ENCODE results near the gene TRDMT1.

DNA sequence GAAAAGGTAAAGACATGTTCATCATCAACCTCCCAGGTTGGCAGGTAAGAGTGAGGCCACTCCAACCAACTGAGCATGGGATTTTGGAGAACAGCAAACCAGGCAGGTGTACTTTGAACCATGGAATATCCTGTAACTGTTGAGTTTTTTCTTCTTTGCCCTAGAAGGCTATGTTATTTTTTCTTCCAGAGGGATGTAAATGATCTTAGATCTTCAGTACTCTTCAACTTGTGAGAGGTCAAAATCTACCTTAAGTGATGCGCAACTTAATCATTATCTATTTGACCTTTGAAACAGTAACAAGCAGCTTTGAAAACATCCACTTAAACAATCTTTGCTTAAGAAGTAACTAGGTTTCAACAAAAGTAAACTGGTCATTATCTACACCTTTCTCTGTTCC, 71.7 kb downstream of the TRDMT1 start, which contains the start of gene CUBN:
- TF ChIP-seq, protein P1, sequence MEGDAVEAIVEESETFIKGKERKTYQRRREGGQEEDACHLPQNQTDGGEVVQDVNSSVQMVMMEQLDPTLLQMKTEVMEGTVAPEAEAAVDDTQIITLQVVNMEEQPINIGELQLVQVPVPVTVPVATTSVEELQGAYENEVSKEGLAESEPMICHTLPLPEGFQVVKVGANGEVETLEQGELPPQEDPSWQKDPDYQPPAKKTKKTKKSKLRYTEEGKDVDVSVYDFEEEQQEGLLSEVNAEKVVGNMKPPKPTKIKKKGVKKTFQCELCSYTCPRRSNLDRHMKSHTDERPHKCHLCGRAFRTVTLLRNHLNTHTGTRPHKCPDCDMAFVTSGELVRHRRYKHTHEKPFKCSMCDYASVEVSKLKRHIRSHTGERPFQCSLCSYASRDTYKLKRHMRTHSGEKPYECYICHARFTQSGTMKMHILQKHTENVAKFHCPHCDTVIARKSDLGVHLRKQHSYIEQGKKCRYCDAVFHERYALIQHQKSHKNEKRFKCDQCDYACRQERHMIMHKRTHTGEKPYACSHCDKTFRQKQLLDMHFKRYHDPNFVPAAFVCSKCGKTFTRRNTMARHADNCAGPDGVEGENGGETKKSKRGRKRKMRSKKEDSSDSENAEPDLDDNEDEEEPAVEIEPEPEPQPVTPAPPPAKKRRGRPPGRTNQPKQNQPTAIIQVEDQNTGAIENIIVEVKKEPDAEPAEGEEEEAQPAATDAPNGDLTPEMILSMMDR (optimal IDR thresholded peaks at IDR 0.05 in 1 of 3, IDR thresholded peaks at IDR 0.05 in 1 of 3, conservative IDR thresholded peaks at IDR 0.05 in 1 of 3; ENCODE audit: extremely low read depth in 1 of 3, insufficient read depth in 2 of 3, low read length in 3 of 3), result no peak
- no peak for TF ChIP-seq EZH2 (IDR thresholded peaks at IDR 0.05; ENCODE audit: low read length)

Measured in keratinocyte (primary cell).